ENCODE measurements around the gene RWDD3.

- TF ChIP-seq CTCF (optimal IDR thresholded peaks at IDR 0.05 in 1 of 3, IDR thresholded peaks at IDR 0.05 in 1 of 3, conservative IDR thresholded peaks at IDR 0.05 in 1 of 3; ENCODE audit: extremely low read depth in 1 of 3, insufficient read depth in 2 of 3, low read length in 3 of 3), result no peak
- TF ChIP-seq EZH2 (IDR thresholded peaks at IDR 0.05; ENCODE audit: low read length), result no peak
These were observed 12.5 kb downstream of the RWDD3 start for GRCh38 chr1:95246511-95246910.

Data from keratinocyte (primary cell).